ENCODE measurements around the gene PDCL3. TPM values are rescaled to one million over a fixed set of nuclear protein-coding genes. Genes with fewer than 3 reads are reported as not detected.

The PDCL3 gene
- total RNA-seq, 1 donor, result 25.5 TPM

DNA sequence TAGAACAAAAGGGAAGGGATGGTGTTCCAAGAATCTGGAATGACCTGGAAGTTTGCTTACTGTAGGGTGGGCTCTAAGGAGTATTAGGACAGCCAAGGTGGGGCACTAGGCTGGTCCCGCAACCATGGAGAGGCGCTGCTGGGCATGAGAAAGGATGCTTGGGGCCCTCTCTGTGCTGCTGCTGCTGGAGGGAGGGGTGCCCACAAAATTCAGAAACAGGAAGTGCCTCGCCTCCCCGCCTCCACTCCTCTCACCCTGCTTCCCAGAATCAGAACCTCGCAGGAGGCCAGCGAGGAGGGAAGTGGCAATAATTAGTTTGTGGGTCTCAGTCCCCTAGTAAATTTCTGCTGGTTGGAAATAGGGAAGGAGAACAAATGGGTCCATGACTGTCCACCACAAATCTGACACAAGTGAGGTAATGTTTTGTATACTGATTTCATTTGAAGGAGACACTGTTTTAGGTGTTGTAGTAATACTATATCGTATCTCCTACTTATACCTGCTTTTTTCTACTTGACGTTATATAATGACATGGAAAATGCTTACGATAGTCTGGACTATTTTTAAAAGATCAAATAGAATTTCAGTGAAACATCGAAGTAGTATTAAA lies 7.9 kb upstream of the PDCL3 start:
- no peak for DNase-seq (ENCODE audit: low read depth)
- TF ChIP-seq, protein P1, sequence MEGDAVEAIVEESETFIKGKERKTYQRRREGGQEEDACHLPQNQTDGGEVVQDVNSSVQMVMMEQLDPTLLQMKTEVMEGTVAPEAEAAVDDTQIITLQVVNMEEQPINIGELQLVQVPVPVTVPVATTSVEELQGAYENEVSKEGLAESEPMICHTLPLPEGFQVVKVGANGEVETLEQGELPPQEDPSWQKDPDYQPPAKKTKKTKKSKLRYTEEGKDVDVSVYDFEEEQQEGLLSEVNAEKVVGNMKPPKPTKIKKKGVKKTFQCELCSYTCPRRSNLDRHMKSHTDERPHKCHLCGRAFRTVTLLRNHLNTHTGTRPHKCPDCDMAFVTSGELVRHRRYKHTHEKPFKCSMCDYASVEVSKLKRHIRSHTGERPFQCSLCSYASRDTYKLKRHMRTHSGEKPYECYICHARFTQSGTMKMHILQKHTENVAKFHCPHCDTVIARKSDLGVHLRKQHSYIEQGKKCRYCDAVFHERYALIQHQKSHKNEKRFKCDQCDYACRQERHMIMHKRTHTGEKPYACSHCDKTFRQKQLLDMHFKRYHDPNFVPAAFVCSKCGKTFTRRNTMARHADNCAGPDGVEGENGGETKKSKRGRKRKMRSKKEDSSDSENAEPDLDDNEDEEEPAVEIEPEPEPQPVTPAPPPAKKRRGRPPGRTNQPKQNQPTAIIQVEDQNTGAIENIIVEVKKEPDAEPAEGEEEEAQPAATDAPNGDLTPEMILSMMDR (IDR thresholded peaks at IDR 0.05; ENCODE audit: insufficient read depth, low read depth, low read length), result no peak
- no peak overlapping the region for H3K4me3 ChIP-seq (ENCODE audit: low read depth, low read length)

DNA sequence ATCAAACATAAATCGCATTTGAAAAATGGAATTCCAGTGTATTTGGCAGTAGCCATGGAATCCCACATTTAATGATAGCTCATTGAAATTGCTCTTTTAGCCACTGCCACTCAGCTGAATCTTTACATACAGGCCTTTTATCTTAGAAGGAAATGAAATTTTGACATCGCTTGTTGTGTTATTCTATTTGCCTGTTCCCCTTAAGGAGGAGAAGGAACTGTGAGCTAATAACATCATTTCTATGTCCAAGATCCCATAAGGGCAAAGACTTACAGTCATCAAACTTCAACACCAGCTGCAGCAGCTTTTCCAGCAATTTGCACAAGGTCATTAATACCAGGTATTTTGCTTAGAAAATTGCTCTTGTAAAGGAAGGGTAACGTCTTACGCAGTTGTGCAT lies 6.0 kb upstream of the PDCL3 start:
- TF ChIP-seq, protein P1 (IDR thresholded peaks at IDR 0.05; ENCODE audit: insufficient read depth, low read depth, low read length), result no peak
- no peak for DNase-seq (ENCODE audit: low read depth)
- no peak overlapping the region for H3K4me3 ChIP-seq (ENCODE audit: low read depth, low read length)

DNA sequence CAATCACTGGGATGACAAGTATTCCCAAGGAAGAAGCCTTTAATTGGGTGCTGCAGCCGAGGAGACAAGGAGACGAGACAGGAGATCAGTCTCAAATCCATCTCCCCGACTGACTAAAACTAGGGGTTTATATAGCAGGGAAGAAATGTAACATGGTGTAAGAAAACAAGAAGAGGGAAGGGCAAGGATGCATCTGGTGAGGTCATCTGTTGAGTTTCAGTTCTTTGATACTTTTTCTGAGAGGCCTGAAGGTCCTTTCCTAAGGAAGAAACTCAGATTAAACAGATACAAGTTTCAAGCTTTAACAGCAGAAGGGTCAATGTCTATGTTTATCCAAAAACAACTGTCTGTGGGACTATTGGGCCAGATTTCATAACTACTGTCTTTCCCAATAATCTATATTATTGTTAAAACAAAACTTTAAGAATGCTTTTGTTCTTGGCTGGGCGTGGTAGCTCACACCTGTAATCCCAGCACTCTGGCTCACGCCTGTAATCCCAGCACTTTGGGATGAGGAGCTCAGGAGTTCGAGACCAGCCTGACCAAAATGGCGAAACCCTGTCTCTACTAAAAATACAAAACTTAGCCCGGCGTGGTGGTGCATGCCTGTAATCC lies 2.5 kb upstream of the PDCL3 start:
- no peak for DNase-seq (ENCODE audit: low read depth)
- no peak overlapping the region for H3K4me3 ChIP-seq (ENCODE audit: low read depth, low read length)
- TF ChIP-seq, protein P1 (IDR thresholded peaks at IDR 0.05; ENCODE audit: insufficient read depth, low read depth, low read length), result no peak

DNA sequence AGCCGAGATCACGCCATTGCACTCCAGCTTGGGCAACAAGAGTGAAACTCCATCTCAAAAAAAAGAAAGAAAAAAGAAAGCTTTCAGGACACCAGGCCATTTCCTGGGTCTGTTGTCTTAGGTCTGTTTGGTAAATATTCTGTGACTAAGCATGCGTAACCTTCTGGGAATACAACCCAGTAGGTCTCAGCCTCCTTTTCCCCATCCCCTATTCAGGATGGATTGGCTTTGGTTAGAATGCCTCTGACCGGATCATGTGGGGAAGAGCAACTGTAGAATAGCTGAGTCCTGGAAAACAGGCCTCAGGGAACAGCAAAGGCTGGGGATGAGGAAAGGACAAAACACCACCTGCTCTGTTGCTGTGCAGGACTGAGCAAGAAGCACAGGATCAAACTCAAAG lies 1.6 kb upstream of the PDCL3 start:
- TF ChIP-seq, protein P1 (IDR thresholded peaks at IDR 0.05; ENCODE audit: insufficient read depth, low read depth, low read length), result no peak
- no peak overlapping the region for H3K4me3 ChIP-seq (ENCODE audit: low read depth, low read length)
- no peak for DNase-seq (ENCODE audit: low read depth)

DNA sequence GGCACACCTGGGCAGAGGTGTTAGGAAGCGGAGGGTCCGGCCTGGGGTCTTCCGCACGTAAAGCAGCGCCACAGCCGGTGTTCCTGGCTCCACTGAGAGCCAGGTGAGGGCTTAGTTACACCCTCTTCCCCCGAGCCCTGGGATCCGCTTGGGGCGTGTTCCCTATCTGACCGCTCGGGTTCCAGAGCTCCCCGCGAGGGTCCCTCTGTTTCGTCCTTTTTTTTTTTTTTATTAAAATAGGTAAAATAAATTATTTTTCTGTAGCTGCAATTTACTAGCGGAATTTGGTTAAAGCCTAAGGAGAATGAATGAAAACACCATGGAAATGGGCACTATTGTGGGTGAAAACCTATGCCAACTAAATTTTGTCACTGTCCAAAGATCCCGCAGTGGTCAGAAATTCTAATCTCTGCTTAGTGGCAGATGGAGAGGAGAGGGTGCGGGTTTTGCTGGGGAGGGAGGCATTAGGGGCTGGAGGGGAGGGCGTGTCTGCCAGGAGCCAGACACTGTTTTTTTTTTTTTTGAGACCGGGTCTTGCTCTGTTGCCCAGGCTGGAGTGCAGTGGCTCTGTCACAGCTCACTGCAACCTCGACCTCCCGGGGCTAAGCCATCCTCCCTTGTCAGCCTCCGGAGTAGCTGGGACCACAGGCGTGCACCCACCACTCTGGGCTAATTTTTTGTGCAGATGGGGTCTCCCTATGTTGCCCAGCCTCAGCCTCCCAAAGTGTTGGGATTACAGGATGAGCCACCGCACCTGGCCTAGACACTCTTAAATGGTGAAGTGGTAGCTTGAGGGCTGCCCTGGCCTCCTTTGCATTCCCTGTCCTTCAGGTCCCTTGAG lies 834 bp downstream of the PDCL3 start:
- TF ChIP-seq, protein P1 (IDR thresholded peaks at IDR 0.05; ENCODE audit: insufficient read depth, low read depth, low read length), result no peak
- no peak for DNase-seq (ENCODE audit: low read depth)
- H3K4me3 ChIP-seq (ENCODE audit: low read depth, low read length), result peak overlapping the region; percentile 87

DNA sequence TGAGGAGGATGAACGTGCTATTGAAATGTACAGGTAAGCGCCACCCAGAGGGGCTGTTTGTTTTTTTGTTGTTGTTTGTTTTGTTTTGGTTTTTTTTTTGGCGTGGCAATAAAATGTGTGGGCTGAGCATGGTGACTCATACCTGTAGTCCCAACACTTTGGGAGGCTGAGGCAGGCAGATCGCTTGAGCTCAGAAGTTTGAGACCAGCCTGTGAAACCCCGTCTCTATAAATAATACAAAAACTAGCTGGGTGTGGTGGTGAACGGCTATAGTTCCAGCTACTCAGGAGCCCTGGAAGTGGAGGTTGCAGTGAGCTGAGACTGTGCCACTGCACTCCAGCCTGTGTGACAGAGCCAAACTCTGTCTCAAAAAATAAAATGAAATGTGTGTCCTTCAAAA lies 6.2 kb downstream of the PDCL3 start:
- TF ChIP-seq, protein P1 (IDR thresholded peaks at IDR 0.05; ENCODE audit: insufficient read depth, low read depth, low read length), result no peak
- DNase-seq (ENCODE audit: low read depth), result no peak
- H3K4me3 ChIP-seq (ENCODE audit: low read depth, low read length), result no peak overlapping the region
